Stomach (tissue), 9 donors: ENCODE measurements around the gene SPACA1. TPM values are rescaled to one million over a fixed set of nuclear protein-coding genes. Genes with fewer than 3 reads are reported as not detected.

Experiments
- DNase-seq, 2 donors: peaks; one replicate each; pipeline versions ENCODE4 v3.0.0 to v3.0.0-alpha.2; 2013 to 2019
- H3K27ac ChIP-seq, 5 donors: fragments of 200-600 bp in 4 of 5; sonication (generic) in 4 of 5; one replicate each; pipeline ENCODE4 v1.5.1; 2013 to 2019; ENCODE audit warnings: mild to moderate bottlenecking in 1 of 5, moderate library complexity in 1 of 5
- H3K27me3 ChIP-seq, 3 donors: fragments of 200-600 bp; sonication (generic); one replicate each; pipeline ENCODE4 v1.5.1; 2017 to 2019; ENCODE audit warnings: mixed run types in 1 of 3
- H3K36me3 ChIP-seq, 4 donors: fragments of 200-600 bp; sonication (generic); 1 replicate in 3 of 4; 2 replicates in 1 of 4; pipeline ENCODE4 v1.5.1; 2016 to 2019
- H3K4me1 ChIP-seq, 4 donors: fragments of 200-600 bp; sonication (generic); one replicate each; pipeline ENCODE4 v1.5.1; 2016 to 2019
- H3K4me3 ChIP-seq, 4 donors: fragments of 200-600 bp; sonication (generic) in 3 of 4; one replicate each; pipeline ENCODE4 v1.5.1; 2016 to 2019; ENCODE audit warnings: mild to moderate bottlenecking in 1 of 4
- H3K9me3 ChIP-seq, 4 donors: fragments of 200-600 bp; sonication (generic); one replicate each; pipeline ENCODE4 v1.5.1; 2016 to 2019
- CTCF ChIP-seq, 7 experiments: fragments of 450-650 bp in 4 of 7; fragments of 200-600 bp in 3 of 7; sonication (generic) in 3 of 7; IDR thresholded peaks; one replicate each; pipeline ENCODE4 v1.5.1; 2016 to 2019; ENCODE audit warnings: antibody characterized with exemption in 7 of 7, control low read depth in 2 of 7, mild to moderate bottlenecking in 1 of 7
- EP300 ChIP-seq: sonication (generic); formaldehyde crosslinking; IDR thresholded peaks from one replicate; pipeline ENCODE4 v1.6.1; 2017; ENCODE audit warnings: antibody characterized with exemption
- POLR2A ChIP-seq, 4 donors: fragments of 450-650 bp; IDR thresholded peaks; one replicate each; pipeline ENCODE4 v1.6.1; 2016; ENCODE audit warnings: antibody characterized with exemption in 4 of 4, control low read depth in 2 of 4, mild to moderate bottlenecking in 1 of 4, moderate library complexity in 1 of 4
- POLR2AphosphoS5 ChIP-seq, 3 donors: sonication (generic); formaldehyde crosslinking; IDR thresholded peaks; one replicate each; pipeline ENCODE4 v1.6.1; 2016; ENCODE audit warnings: antibody characterized with exemption in 3 of 3
- WGBS, 5 donors: extraction: QIAGEN DNeasy Blood & Tissue Kit in 3 of 5; methylation state at CpG; one replicate each; pipeline versions ENCODE4 v1.1.5 to v1.1.7; 2013 to 2018; 5-methylcytosine and 5-hydroxymethylcytosine counted together
- intact Hi-C: fragments of 100-400 bp; cut with DNase I; formaldehyde crosslinking; loops from one replicate; pipeline ENCODE4 v1.15.1; 2023; ENCODE audit warnings: low total_unique reads
- polyA plus RNA-seq, 3 donors: library from polyadenylated mRNA; stranded (reverse); fragments of 200-250 nt; gene quantifications; one replicate each; pipeline ENCODE4 v1.2.3, GENCODE V29; 2013
- total RNA-seq, 5 donors: library from RNA; depleted of rRNA; stranded (reverse); fragments of >200 nt; gene quantifications; one replicate each; pipeline versions ENCODE4 v1.1.0 to v1.2.3, GENCODE V29; 2014 to 2016
- donor health status: healthy with polysubstance abuse.
- donor health status: Bipolar disorder and iron deficiency.
- donor health status: healthy.

The SPACA1 gene
- total and polyA plus RNA-seq, 8 donors = not detected

GRCh38 chr6:88059191-88059590 is 11.6 kb downstream of the SPACA1 start:
- no peak for DNase-seq
- H3K9me3 ChIP-seq = no peaks in the 10 kb centered on the region
- H3K36me3 ChIP-seq = no peaks in the 10 kb centered on the region
- H3K27ac ChIP-seq = no peak overlapping the region
- TF ChIP-seq CTCF (IDR thresholded peaks at IDR 0.05) (no peak), POLR2AphosphoS5 (IDR thresholded peaks at IDR 0.05) (no peak), EP300 (no peak), POLR2A (IDR thresholded peaks at IDR 0.05) (no peak)
- H3K27me3 ChIP-seq = peaks cover 0 to 7% (median 0%) of the 10 kb centered on the region in 3 donors
- WGBS, 5 donors = 45 to 78% (median 65%) methylated on average over 3 of the region's 3 CpGs
- no peak overlapping the region for H3K4me3 ChIP-seq
- no peaks in the 10 kb centered on the region for H3K4me1 ChIP-seq
- intact Hi-C loops = no loop called here

GRCh38 chr6:88062376-88062775 is 14.7 kb downstream of the SPACA1 start:
- Histone ChIP-seq H3K4me3 (no peak overlapping the region), H3K27ac (no peak overlapping the region), H3K4me1 (no peaks in the 10 kb centered on the region), H3K9me3 (no peaks in the 10 kb centered on the region), H3K27me3 (peaks cover 0 to 7% (median 0%) of the 10 kb centered on the region in 3 donors), H3K36me3 (no peaks in the 10 kb centered on the region)
- DNase-seq = no peak
- TF ChIP-seq POLR2AphosphoS5 (IDR thresholded peaks at IDR 0.05) = no peak
- no peak for TF ChIP-seq POLR2A (IDR thresholded peaks at IDR 0.05)
- no peak for TF ChIP-seq CTCF (IDR thresholded peaks at IDR 0.05)
- no peak for TF ChIP-seq EP300
- intact Hi-C loops = no loop called here
- 70 to 87% (median 84%) methylated on average over 1 of the region's 1 CpG for whole genome bisulfite sequencing, 5 donors

- H3K27ac ChIP-seq = no peak overlapping the region
- intact Hi-C loops = no loop called here
- no peaks in the 10 kb centered on the region for H3K36me3 ChIP-seq
- no peak overlapping the region for H3K4me3 ChIP-seq
- no peaks in the 10 kb centered on the region for H3K4me1 ChIP-seq
- peaks cover 0 to 8% (median 0%) of the 10 kb centered on the region in 3 donors for H3K27me3 ChIP-seq
- no peaks in the 10 kb centered on the region for H3K9me3 ChIP-seq
- WGBS, 5 donors = 70 to 96% (median 94%) methylated on average over 1 of the region's 1 CpG
- DNase-seq = no peak
- no peak for TF ChIP-seq POLR2A (IDR thresholded peaks at IDR 0.05)
- no peak for TF ChIP-seq CTCF (IDR thresholded peaks at IDR 0.05)
- TF ChIP-seq EP300 = no peak
- no peak for TF ChIP-seq POLR2AphosphoS5 (IDR thresholded peaks at IDR 0.05)
Observed at GRCh38 chr6:88072462-88072861, 24.8 kb downstream of the SPACA1 start.

- H3K27me3 ChIP-seq = peaks cover 0 to 8% (median 0%) of the 10 kb centered on the region in 3 donors
- intact Hi-C loops = no loop called here
- H3K4me3 ChIP-seq = no peak overlapping the region
- no peak for DNase-seq
- TF ChIP-seq POLR2A (IDR thresholded peaks at IDR 0.05) (no peak), EP300 (no peak), CTCF (IDR thresholded peaks at IDR 0.05) (no peak), POLR2AphosphoS5 (IDR thresholded peaks at IDR 0.05) (no peak)
- no peaks in the 10 kb centered on the region for H3K36me3 ChIP-seq
- H3K4me1 ChIP-seq = no peaks in the 10 kb centered on the region
- H3K9me3 ChIP-seq = no peaks in the 10 kb centered on the region
- no peak overlapping the region for H3K27ac ChIP-seq
- 36 to 70% (median 44%) methylated on average over 1 of the region's 1 CpG for WGBS, 5 donors
Observed at GRCh38 chr6:88074791-88075190, 27.1 kb downstream of the SPACA1 start.
